Activated T-helper 17 cell treated with anti-CD3 and anti-CD28 coated beads, Interleukin-2, amount 50 U/mL, for 72 hours (primary cell): ENCODE results near the gene SLC1A5. TPM values are rescaled to one million over a fixed set of nuclear protein-coding genes. Genes with fewer than 3 reads are reported as not detected.

ENCODE experiments used
- total RNA-seq, 2 donors: library from RNA; stranded (reverse); gene quantifications; one replicate each; pipeline ENCODE4 v1.2.3, GENCODE V29; 2022

The SLC1A5 gene
- total RNA-seq, 2 donors from 2014 or later, result 119 to 221 TPM

Other genes starting within 250 kb of the SLC1A5 start
- gene CALM3, start 187.3 kb downstream of the SLC1A5 start, total RNA-seq, result 100 to 1,000 TPM; 313 to 323 TPM
- gene PTGIR, start 163.5 kb downstream of the SLC1A5 start, total RNA-seq, result 10 to 100 TPM in 1 of 2 donors, 1 to 10 TPM in 1; 1.3 to 12.9 TPM
- 1 to 10 TPM in 1 of 2 donors, not detected in 1; 9.6 TPM for gene GNG8, start 152.4 kb downstream of the SLC1A5 start, total RNA-seq
- gene DACT3, start 127.4 kb downstream of the SLC1A5 start, total RNA-seq, result 1 to 10 TPM in 1 of 2 donors, under 1 TPM in 1; 0.09 to 5.4 TPM
- gene PRKD2, start 71.5 kb downstream of the SLC1A5 start, total RNA-seq, result 100 to 1,000 TPM in 1 of 2 donors, 10 to 100 TPM in 1; 75.0 to 103 TPM
- 10 to 100 TPM in 1 of 2 donors, 1 to 10 TPM in 1; 6.3 to 14.3 TPM for gene FKRP, start 42.5 kb downstream of the SLC1A5 start, total RNA-seq
- 10 to 100 TPM; 60.7 to 69.9 TPM for gene STRN4, start 42.1 kb downstream of the SLC1A5 start, total RNA-seq
- 100 to 1,000 TPM in 1 of 2 donors, 10 to 100 TPM in 1; 69.7 to 137 TPM for gene AP2S1, start 62.3 kb upstream of the SLC1A5 start, total RNA-seq
- gene ARHGAP35, start 72.4 kb upstream of the SLC1A5 start, total RNA-seq, result 10 to 100 TPM; 38.0 to 38.3 TPM
- gene NPAS1, start 231.2 kb upstream of the SLC1A5 start, total RNA-seq, result under 1 TPM; 0.42 to 0.73 TPM